GM13977 (cell line): ENCODE measurements around the gene SYNJ2.

Experiments used
- DNase-seq: peaks from one replicate; pipeline ENCODE4 v3.0.0; 2012; ENCODE audit warnings: low spot score
- CTCF ChIP-seq: IDR thresholded peaks from 2 replicates; pipeline ENCODE4 v1.5.1; 2012; ENCODE audit warnings: mild to moderate bottlenecking, control low read depth; ENCODE audit not compliant: insufficient read depth; ENCODE audit errors: extremely low read depth, missing control alignments
- in situ Hi-C: fragments of 300-500 bp; cut with MboI; formaldehyde crosslinking; loops from one replicate; pipeline ENCODE4 v1.12.0; 2022; ENCODE audit warnings: low sequenced_read_pairs, low pct_unique_long_range_greater_than_20kb, mixed read lengths, inconsistent platforms; ENCODE audit not compliant: unreplicated experiment

SYNJ2 gene

GRCh38 chr6:157999168-158000051 is 17.7 kb downstream of the SYNJ2 start:
- in situ Hi-C loops = no loop called here
- no peak for TF ChIP-seq CTCF
- DNase-seq = no peak

- TF ChIP-seq CTCF = no peak
- in situ Hi-C loops = no loop called here
- no peak for DNase-seq
These were observed 19.1 kb downstream of the SYNJ2 start for GRCh38 chr6:158000530-158001307.

- no peak for DNase-seq
- in situ Hi-C loops = no loop called here
- TF ChIP-seq CTCF = no peak
These were observed 20.7 kb downstream of the SYNJ2 start for GRCh38 chr6:158002249-158002950.

- TF ChIP-seq CTCF = no peak
- no peak for DNase-seq
- in situ Hi-C loops = no loop called here
These were observed 21.5 kb downstream of the SYNJ2 start for GRCh38 chr6:158002951-158003853.

GRCh38 chr6:158003910-158004700 is 22.4 kb downstream of the SYNJ2 start:
- DNase-seq = no peak
- no peak for TF ChIP-seq CTCF
- in situ Hi-C loops = no loop called here
